Keratinocyte (primary cell): ENCODE data around the gene TMEM187. TPM values are rescaled to one million over a fixed set of nuclear protein-coding genes. Genes with fewer than 3 reads are reported as not detected.

Experiments
- DNase-seq: peaks from one replicate; pipeline ENCODE4 v3.0.0-alpha.2; 2011; ENCODE audit warnings: low read depth, missing footprints, low spot score
- FAIRE-seq: peaks from 2 replicates; lab custom pipeline; 2011; peaks lifted over from hg19 to GRCh38; lab: Jason Lieb, UNC
- H2AFZ ChIP-seq: 2 replicates; pipeline ENCODE4 v1.6.0; 2012; ENCODE audit warnings: low read length, control low read depth, inconsistent platforms; ENCODE audit not compliant: control insufficient read depth
- H3K27ac ChIP-seq: 2 replicates; pipeline ENCODE4 v1.5.1; 2011; ENCODE audit warnings: low read length; ENCODE audit not compliant: control insufficient read depth, insufficient read depth
- H3K27me3 ChIP-seq: 3 replicates; pipeline ENCODE4 v1.6.0; 2011; ENCODE audit warnings: low read length; ENCODE audit not compliant: control insufficient read depth, insufficient read depth; ENCODE audit errors: extremely low read depth
- H3K36me3 ChIP-seq, 2 experiments: 2 replicates in 1 of 2; 3 replicates in 1 of 2; pipeline ENCODE4 v1.5.1; 2011; ENCODE audit warnings: low read length in 2 of 2, mild to moderate bottlenecking in 1 of 2; ENCODE audit not compliant: control insufficient read depth in 2 of 2, insufficient read depth in 2 of 2; ENCODE audit errors: extremely low read depth in 1 of 2
- H3K4me1 ChIP-seq: 3 replicates; pipeline ENCODE4 v1.5.1; 2011; ENCODE audit warnings: low read length; ENCODE audit not compliant: control insufficient read depth, insufficient read depth; ENCODE audit errors: extremely low read depth
- H3K4me2 ChIP-seq: 3 replicates; pipeline ENCODE4 v1.6.0; 2011; ENCODE audit warnings: low read depth, low read length; ENCODE audit not compliant: control insufficient read depth, insufficient read depth; ENCODE audit errors: extremely low read depth
- H3K4me3 ChIP-seq, 3 experiments: fragments of 200-600 bp in 1 of 3; sonication (generic) in 1 of 3; 2 replicates in 2 of 3; 3 replicates in 1 of 3; pipeline ENCODE4 v1.5.1; 2011 to 2016; ENCODE audit warnings: low read length in 3 of 3, mild to moderate bottlenecking in 3 of 3, control low read depth in 2 of 3, inconsistent platforms in 1 of 3, low read depth in 1 of 3, mixed read lengths in 1 of 3, mixed run types in 1 of 3, moderate library complexity in 1 of 3; ENCODE audit not compliant: control insufficient read depth in 2 of 3, insufficient read depth in 2 of 3; ENCODE audit errors: extremely low read depth in 1 of 3
- H3K79me2 ChIP-seq: 2 replicates; pipeline ENCODE4 v1.6.0; 2012; ENCODE audit warnings: low read length; ENCODE audit not compliant: control insufficient read depth, insufficient read depth
- H3K9ac ChIP-seq: 3 replicates; pipeline ENCODE4 v1.6.0; 2011; ENCODE audit warnings: low read length; ENCODE audit not compliant: control insufficient read depth, insufficient read depth; ENCODE audit errors: extremely low read depth
- H3K9me1 ChIP-seq: 3 replicates; pipeline ENCODE4 v1.6.0; 2011; ENCODE audit warnings: low read length; ENCODE audit not compliant: control insufficient read depth, insufficient read depth; ENCODE audit errors: extremely low read depth
- H3K9me3 ChIP-seq: 2 replicates; pipeline ENCODE4 v1.5.1; 2012; ENCODE audit warnings: low read depth, low read length; ENCODE audit not compliant: control insufficient read depth
- H4K20me1 ChIP-seq: 3 replicates; pipeline ENCODE4 v1.6.0; 2011; ENCODE audit warnings: low read length; ENCODE audit not compliant: control insufficient read depth, insufficient read depth; ENCODE audit errors: extremely low read depth
- CTCF ChIP-seq, 3 experiments: IDR thresholded peaks in 1 of 3; conservative IDR thresholded peaks in 1 of 3; optimal IDR thresholded peaks in 1 of 3; 2 replicates in 2 of 3; 3 replicates in 1 of 3; pipeline versions ENCODE3 to v1.5.1; 2011; ENCODE audit warnings: low read length in 3 of 3, mild to moderate bottlenecking in 3 of 3, moderate library complexity in 2 of 3, control low read depth in 1 of 3, inconsistent platforms in 1 of 3; ENCODE audit not compliant: insufficient read depth in 2 of 3; ENCODE audit errors: extremely low read depth in 1 of 3
- EZH2 ChIP-seq: IDR thresholded peaks from one replicate; pipeline ENCODE4 v1.6.1; 2012; ENCODE audit warnings: inconsistent platforms, mild to moderate bottlenecking, low read length, moderate library complexity
- dilution Hi-C: fragments of 300-500 bp; cut with MboI; formaldehyde crosslinking; loops from one replicate; pipeline ENCODE4 v1.7.0; 2020; ENCODE audit warnings: low sequenced_read_pairs; ENCODE audit not compliant: extremely low pct_ligation_motif_present
- polyA plus RNA-seq, 5 experiments: library from polyadenylated mRNA; depleted of rRNA in 3 of 5; stranded (reverse) in 3 of 5; stranded (forward) in 1 of 5; unstranded in 1 of 5; fragments of >200 nt; gene quantifications; 1 replicate in 1 of 5; 2 replicates in 3 of 5; 3 replicates in 1 of 5; pipeline versions ENCODE4 v1.2.1 to v1.2.3, GENCODE V29; 2011 to 2012; ENCODE audit warnings: missing spikeins in 2 of 5, low read depth in 1 of 5, low replicate concordance in 1 of 5

TMEM187 gene
- polyA plus RNA-seq, 1 donor (not counting 4 experiments of a cell fraction or from before 2014, with no cell fraction given): 6.6 TPM

- no peak for FAIRE-seq
- no peak overlapping the region for H3K27ac ChIP-seq
These were observed 55.4 kb downstream of the TMEM187 start for GRCh38 chrX:154027986-154028385.

DNA sequence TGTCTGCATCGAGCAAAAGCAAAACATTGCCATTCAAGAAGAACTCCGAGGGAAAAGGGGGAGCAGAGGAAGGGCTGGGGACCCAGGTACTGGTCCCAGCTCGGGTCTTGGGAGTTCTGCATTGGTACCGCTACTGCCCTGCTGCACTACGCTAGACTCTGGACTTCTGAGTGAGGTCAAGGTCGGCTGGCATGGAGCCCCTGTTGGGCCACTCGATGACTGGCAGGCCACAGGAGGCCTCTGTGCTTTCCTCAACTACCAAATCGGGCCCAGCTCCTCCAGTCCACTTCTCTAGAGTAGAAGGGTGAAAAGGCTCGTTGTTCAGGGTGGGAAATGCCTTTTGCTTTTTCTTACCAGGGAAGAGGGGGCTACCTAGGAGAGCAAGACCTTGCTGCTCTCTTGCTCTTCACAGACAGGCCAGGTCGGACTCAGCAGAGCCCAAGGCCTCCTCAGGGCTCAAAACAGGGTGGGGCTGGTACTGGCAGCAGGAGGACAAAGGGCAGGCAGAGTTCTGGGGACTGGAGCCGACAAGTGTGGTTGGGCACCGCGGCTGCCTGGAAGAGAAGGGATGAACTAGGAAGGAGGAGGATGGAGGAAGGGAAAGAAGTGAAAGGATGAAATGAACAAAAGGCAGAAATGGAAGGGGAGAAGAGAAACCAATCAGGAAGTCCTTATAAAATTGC, 56.1 kb downstream of the TMEM187 start:
- Histone ChIP-seq H3K27me3 (no peaks in the 10 kb centered on the region), H3K4me3 (no peak overlapping the region), H3K4me1 (peaks cover 12% of the 10 kb centered on the region), H4K20me1 (no peaks in the 10 kb centered on the region), H3K27ac (no peak overlapping the region), H3K79me2 (no peaks in the 10 kb centered on the region), H3K9me3 (no peaks in the 10 kb centered on the region), H3K9ac (no peak overlapping the region), H3K9me1 (no peaks in the 10 kb centered on the region), H3K4me2 (no peak overlapping the region), H2AFZ (no peak overlapping the region), H3K36me3 (peaks cover 2 to 6% of the 10 kb centered on the region in 2 experiments)
- no peak for TF ChIP-seq EZH2
- TF ChIP-seq CTCF (optimal IDR thresholded peaks at IDR 0.05 in 1 of 3, IDR thresholded peaks at IDR 0.05 in 1 of 3, conservative IDR thresholded peaks at IDR 0.05 in 1 of 3; ENCODE audit: extremely low read depth in 1 of 3, insufficient read depth in 2 of 3, low read length in 3 of 3): no peak
- FAIRE-seq (no peak), DNase-seq (no peak)
- dilution Hi-C loops: no loop called here

More at GRCh38 chrX:154027986-154028385, 55.4 kb downstream of the TMEM187 start:
- H3K4me2 ChIP-seq: no peak overlapping the region
- H3K4me3 ChIP-seq: no peak overlapping the region
- no peak overlapping the region for H2AFZ ChIP-seq
- H3K79me2 ChIP-seq: no peaks in the 10 kb centered on the region
- H3K27me3 ChIP-seq: no peaks in the 10 kb centered on the region
- dilution Hi-C loops: no loop called here
- TF ChIP-seq EZH2: no peak
- no peak for TF ChIP-seq CTCF (optimal IDR thresholded peaks at IDR 0.05 in 1 of 3, IDR thresholded peaks at IDR 0.05 in 1 of 3, conservative IDR thresholded peaks at IDR 0.05 in 1 of 3; ENCODE audit: extremely low read depth in 1 of 3, insufficient read depth in 2 of 3, low read length in 3 of 3)
- no peaks in the 10 kb centered on the region for H4K20me1 ChIP-seq
- no peak for DNase-seq
- H3K36me3 ChIP-seq: peaks cover 2 to 6% of the 10 kb centered on the region in 2 experiments
- H3K9me3 ChIP-seq: no peaks in the 10 kb centered on the region
- no peaks in the 10 kb centered on the region for H3K9me1 ChIP-seq
- H3K9ac ChIP-seq: no peak overlapping the region
- H3K4me1 ChIP-seq: peaks cover 12% of the 10 kb centered on the region
